Measurements from ENCODE around the gene RNASET2.
"Not testable (repeated sequence)": the region's sequence is repeated elsewhere in the genome, so short reads cannot be mapped to it uniquely, and the experiment has no call there.

RNASET2 gene

DNA sequence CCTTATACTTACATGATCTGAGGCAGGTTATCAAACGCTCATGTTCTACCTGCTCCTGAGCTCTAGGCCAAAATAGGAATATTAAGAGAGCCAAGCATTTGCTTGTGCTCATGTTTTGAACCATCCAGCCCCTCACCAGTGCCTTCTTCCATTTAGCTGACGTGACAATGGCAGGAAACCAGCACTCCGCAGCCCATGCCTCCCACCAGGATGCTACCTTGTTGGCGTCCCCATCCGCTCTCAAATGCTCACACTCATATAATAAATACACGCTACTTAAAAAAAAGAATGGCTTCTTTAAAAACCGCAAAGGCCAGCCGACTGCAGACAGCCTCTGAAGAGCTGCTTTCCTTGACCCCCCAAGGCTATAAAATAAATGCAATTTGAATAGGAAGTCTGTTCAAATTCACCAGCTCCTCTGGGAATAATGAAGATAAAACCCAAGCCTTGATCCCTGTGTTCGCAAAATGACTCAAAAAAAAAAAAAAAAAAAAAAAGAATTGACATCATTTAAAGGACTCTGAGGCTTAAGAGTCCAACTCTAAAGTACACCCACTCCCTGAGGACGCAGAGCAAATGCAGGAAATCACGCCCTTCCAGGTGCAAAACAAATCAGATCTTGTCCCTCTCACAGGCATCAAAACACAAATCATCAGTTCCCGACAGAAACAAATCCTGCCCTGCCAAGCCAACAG, 29.0 kb downstream of the RNASET2 start:
- no peak for FAIRE-seq

- no peak for FAIRE-seq
Measured at GRCh38 chr6:166926748-166927147, 29.6 kb downstream of the RNASET2 start.

DNA sequence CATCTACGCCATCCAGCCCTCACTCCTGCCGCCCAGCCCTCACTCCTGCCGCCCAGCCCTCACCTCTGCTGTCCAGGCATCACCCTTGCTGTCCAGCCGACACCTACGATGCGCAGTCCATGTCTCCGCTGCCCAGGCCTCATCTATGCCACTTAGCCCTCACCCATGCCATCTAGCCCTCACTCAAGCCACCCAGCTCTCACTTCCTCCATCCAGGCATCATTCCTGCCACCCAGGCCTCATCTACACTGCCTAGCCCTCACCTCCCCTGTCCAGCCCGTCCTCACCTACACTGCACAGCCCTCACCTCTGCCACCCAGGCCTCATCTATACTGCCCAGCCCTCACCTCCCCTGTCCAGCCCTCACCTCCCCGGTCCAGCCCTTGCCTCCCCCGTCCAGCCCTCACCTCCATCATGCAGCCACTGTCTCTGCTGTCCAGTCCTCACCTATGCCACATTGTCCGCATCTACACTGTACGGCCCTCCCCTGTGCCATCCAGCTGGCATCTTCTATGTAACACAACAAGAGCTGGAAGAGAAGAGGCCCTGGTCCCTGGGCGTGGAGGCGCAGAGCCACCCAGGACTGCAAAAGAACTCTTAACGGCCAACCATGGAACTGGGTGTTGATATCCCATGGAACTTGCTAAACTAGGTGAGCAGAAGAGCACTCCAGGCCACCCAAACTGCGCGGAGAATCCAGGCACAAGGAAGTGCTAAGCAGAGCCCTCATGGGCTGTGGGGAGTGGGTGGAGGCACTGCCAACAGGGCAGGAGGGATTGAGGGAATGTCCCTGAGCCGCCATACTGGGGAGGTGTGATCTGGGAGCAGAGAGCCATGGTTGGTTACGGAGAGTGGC, 31.0 kb downstream of the RNASET2 start:
- FAIRE-seq, result no peak

DNA sequence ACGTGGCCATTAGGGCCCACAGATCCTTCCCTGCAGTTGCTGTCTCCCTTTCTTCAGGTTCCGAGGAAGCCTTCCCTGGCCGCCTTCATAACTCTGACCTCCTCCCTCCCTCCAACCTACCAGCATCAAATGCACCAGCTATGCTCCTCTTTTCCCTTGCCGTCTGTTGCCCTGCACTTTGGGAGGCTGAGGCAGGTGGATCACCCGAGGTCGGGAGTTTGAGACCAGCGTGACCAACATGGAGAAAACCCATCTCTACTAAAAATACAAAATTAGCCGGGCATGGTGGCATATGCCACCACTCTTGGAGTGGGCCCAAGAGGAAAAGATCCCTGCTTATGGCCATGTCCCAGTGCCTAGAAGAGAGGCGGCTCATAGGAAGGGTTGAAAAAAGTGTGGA, 31.8 kb downstream of the RNASET2 start:
- FAIRE-seq, result no peak

DNA sequence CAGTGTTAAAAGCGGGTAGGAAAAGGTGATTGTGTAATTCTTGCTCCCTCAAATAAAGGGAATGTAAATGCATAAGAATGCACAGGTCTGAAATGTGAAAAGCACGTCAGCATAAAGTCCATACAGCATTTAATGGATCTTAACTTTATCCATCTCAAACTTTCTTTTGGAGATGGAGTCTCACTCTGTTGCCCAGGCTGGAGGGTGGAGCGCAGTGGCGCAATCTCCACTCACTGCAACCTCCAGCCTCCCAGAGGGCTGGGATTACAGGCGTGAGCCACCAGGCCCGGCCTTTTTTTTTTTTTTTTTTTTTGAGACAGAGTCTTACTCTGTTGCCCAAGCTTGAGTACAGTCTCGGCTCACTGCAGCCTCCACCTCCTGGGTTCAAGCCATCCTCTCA, 33.4 kb downstream of the RNASET2 start:
- no peak for FAIRE-seq

- FAIRE-seq, result no peak
Measured at GRCh38 chr6:166921570-166921969, 34.8 kb downstream of the RNASET2 start.

- no peak for FAIRE-seq
Measured at GRCh38 chr6:166916824-166917223, 39.5 kb downstream of the RNASET2 start.

GRCh38 chr6:166915484-166915883, 40.9 kb downstream of the RNASET2 start:
- FAIRE-seq, result not testable (repeated sequence)

DNA sequence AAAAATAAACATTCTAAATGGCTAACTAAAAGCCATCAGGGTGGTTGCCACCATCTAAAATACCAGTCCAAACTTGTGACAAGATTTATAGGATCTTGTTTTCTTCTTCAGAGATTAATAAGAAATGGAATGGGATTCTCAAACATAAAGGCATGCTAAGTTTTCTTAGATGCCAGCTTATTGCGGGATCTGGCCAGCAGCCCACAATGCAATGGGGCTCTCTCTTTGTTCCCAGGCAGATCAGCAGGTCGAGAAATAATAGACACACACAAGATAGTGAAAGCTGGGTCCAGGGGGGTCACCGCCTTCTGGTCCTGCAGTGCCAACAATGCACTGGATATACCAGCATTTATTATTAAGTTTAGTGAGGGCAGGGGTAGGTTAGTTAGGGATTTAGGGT, 41.4 kb downstream of the RNASET2 start:
- not testable (repeated sequence) for FAIRE-seq

DNA sequence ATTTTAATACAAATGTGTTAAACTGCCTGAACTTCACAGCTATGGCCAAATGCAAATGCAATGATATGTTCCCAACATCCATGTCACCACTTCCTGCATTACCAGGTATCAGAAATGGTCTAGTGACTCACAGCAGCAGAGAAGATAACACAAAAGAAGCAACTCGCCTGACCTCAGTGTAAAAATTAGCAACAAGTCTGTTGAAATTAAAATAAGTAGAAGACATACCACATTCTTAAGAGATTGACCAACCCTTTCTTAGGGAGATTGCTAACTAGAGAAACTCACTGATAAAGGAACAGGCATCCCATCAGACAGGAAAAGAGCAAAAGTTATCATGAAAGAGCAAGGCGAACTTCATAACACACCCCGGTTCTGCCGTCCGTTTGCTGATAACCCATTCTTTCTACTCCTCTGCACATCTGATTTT, 45.1 kb downstream of the RNASET2 start:
- no peak for FAIRE-seq

DNA sequence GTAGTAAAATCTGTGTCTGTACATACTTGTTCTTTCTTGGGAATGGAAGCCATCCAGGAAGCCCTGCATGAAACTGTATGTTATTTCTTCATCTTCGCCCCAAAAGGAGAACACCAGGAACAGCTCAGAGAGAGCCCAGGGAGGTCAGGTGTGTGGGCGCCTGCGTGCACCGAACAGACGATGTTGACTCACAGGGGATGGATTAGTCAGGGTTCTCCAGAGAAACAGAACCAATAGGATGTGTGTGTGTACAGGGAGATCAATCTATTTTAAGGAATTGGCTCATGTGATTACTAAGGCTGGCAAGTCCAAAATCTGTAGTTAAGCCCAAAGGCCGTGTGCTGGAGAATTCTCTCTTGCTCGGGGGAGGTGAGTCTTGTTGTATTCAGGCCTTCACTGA, 45.7 kb downstream of the RNASET2 start:
- no peak for FAIRE-seq

GRCh38 chr6:166908811-166909210, 47.5 kb downstream of the RNASET2 start:
- FAIRE-seq, result no peak

DNA sequence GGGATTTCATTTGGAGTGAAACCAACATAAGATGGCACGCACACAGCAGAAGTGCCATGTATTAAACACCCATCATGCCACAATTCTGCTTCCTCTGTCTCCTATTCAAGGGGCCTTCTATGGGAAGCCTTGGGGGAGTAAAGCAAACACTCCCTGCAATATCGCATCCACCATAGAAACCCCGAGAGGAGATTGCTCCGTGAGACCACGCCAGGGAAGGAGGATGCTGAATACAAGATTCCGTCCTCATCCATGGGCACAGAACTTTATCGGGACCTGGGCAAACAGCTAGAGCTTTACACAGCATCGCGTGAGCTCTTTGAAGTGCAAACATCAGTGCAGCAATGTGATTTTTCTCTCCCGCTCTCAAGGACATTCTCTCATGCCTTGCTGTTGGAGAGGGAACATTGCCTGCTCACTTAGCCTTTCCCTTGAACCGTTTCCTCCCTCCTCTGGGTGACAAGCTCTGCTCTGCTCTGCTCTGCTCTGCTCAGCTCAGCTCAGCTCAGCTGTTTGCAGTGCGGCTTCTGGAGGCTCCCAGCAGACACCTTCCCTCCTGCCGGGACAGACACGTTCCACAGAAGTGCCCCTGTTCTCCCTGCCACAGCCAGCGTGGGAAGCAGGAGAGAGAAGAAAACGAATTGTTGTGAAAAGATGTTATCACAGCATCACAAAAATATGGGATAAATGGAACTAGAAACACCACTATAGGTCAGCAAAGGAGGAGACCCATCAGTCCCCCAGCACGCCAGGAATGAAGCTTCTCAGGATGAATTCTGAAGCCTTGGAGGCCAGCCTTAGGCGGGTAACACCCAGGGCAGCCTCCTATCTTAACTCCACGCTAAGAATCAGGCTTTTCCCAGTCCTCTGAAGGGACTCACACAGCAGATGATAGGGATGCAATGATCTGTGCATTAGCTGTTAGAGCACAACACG, 48.2 kb downstream of the RNASET2 start:
- no peak for FAIRE-seq

GRCh38 chr6:166907373-166907841, 48.9 kb downstream of the RNASET2 start:
- FAIRE-seq, result no peak

DNA sequence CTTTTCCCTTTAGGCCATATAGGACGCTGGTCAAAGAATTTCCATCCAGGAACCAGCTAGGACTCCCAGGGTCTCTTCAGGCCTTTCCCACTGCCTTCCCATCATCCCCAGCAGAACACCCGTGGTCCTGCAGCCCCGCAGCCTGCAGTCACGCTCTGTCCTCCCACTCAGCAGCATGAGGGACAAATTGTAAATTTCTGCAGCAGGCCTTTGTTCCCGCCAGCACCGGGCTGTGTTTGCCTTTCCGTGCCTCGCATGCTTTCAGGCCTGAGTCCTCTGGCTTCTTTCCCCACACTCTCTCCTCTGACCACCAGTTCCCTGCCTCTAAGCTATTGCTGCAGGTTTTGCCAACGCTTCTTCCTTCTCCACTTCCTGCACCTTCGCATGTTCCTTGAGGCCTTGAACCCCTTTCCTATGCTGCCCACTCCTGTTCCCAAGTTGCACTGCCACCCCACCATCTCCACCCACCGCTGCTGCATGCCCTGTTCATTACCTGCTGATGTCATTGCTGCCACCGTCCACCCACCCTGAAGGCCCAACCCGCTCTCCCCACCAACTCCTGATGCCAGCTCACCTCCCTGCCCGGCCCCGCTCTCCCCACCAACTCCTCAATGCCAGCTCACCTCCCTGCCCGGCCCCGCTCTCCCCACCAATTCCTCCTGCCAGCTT, 49.8 kb downstream of the RNASET2 start:
- no peak for FAIRE-seq

DNA sequence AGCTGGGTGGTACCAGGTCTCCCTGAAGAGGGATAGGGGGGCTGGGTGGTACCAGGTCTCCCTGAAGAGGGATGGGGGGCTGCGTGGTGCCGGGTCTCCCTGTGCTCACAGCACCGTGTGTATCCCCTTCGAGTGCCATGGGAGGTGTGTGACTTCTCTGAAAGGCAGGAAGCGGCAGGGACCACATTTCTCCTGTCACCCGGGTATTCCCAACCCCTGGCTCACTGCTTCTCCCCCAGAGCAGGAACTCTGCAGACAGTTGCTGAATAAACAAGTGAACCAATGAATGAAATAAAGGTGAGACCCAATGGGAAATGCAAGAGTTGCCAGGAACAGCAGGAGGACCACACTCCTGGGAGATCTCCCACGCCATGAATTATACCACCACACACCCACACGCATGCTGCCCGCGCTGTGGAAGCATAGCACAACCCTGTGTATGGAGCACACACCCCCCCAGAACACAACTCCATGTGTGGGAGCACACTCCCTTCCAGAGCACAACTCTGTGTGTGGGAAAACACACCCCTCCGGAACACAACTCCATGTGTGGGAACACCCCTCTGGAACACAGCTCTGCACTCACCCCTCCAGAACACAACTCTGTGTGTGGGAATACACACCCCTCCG, 50.7 kb downstream of the RNASET2 start:
- no peak for FAIRE-seq

GRCh38 chr6:166905013-166905412, 51.3 kb downstream of the RNASET2 start:
- no peak for FAIRE-seq

GRCh38 chr6:166904101-166904746, 52.1 kb downstream of the RNASET2 start:
- FAIRE-seq, result no peak

DNA sequence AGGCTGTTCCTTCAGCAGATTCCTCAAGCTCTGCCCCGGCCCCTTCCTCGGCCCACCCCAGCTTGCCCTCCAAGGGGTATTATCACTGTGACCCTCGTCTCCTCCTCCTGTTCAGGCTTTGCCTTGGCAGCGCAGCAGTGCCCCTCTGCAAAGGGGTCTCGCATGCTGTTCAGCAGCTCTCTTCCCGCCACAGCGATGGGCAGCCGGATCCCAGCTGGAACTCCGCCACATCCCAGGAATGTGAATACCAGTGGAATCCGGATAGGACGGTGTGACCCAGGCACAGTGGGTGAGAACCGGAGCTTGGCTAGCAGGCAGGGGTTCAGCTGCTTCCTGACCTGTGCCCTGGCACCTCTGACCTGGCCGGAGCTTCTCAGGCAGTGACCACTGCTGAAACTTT, 52.9 kb downstream of the RNASET2 start:
- no peak for FAIRE-seq

GRCh38 chr6:166903027-166903426, 53.3 kb downstream of the RNASET2 start:
- no peak for FAIRE-seq

GRCh38 chr6:166902211-166902755, 54.1 kb downstream of the RNASET2 start:
- FAIRE-seq, result no peak
